K562 (cell line): ENCODE measurements around the gene HOXB3. TPM values are rescaled to one million over a fixed set of nuclear protein-coding genes. Genes with fewer than 3 reads are reported as not detected.

ENCODE experiments used
- CCNT2 ChIP-seq: IDR thresholded peaks from 2 replicates; pipeline ENCODE4 v1.6.1; 2011; ENCODE audit warnings: borderline replicate concordance, low read depth, mild to moderate bottlenecking, moderate library complexity, mixed read lengths, low read length; ENCODE audit not compliant: insufficient read length; ENCODE audit errors: extremely low read depth
- CHD2 ChIP-seq: IDR thresholded peaks from 2 replicates; pipeline ENCODE4 v1.6.1; 2011; ENCODE audit warnings: low read depth, low read length
- MBD2 ChIP-seq: sonication (generic); IDR thresholded peaks from 2 replicates; pipeline ENCODE4 v1.6.1; 2016; ENCODE audit warnings: low read depth, borderline replicate concordance
- MIER1 ChIP-seq: fragments of 450-650 bp; IDR thresholded peaks from 2 replicates; pipeline ENCODE4 v1.6.1; 2016; ENCODE audit warnings: antibody characterized with exemption, mild to moderate bottlenecking, low read depth
- MYNN ChIP-seq, 2 experiments: sonication (generic); formaldehyde crosslinking in 1 of 2; IDR thresholded peaks; 2 replicates each; pipeline versions ENCODE4 v1.5.0 to v1.6.1; 2016 to 2020; ENCODE audit warnings: antibody characterized with exemption in 1 of 2, missing genetic modification reagents in 1 of 2
- SIN3B ChIP-seq: fragments of 450-650 bp; IDR thresholded peaks from 2 replicates; pipeline ENCODE4 v1.6.1; 2017; ENCODE audit warnings: low read depth, mild to moderate bottlenecking, moderate library complexity
- VEZF1 ChIP-seq: fragments of 200-800 bp; sonication (Bioruptor generic); IDR thresholded peaks from 2 replicates; pipeline ENCODE4 v1.6.1; 2017; ENCODE audit warnings: missing genetic modification characterization, missing compliant biosample characterization
- ZNF174 ChIP-seq: fragments of 250-450 bp; sonication (Bioruptor Pico); IDR thresholded peaks from 2 replicates; pipeline ENCODE4 v1.4.0; 2020; ENCODE audit warnings: mild to moderate bottlenecking
- ZNF592 ChIP-seq: fragments of 450-650 bp; IDR thresholded peaks from 2 replicates; pipeline ENCODE4 v1.6.1; 2017; ENCODE audit warnings: antibody characterized with exemption, mild to moderate bottlenecking
- ZSCAN29 ChIP-seq: fragments of 450-650 bp; IDR thresholded peaks from 2 replicates; pipeline ENCODE4 v1.6.1; 2017
- polyA plus RNA-seq, 8 experiments: library from polyadenylated mRNA; depleted of rRNA in 4 of 8; stranded (reverse) in 5 of 8; unstranded in 3 of 8; fragments of >200 nt; fragmentation: Nextera tagmentation in 2 of 8; fragmentation: Illumina TruSeq in 1 of 8; extraction: Ambion mirVana in 2 of 8; extraction: Trizol in 1 of 8; gene quantifications; 2 replicates each; pipeline versions ENCODE4 v1.2.1 to v1.2.3, GENCODE V29; 2011 to 2014; ENCODE audit warnings: inconsistent platforms in 1 of 8, missing spikeins in 1 of 8
- total RNA-seq, 7 experiments: library from RNA; depleted of rRNA in 6 of 7; stranded (reverse); fragments of >200 nt in 6 of 7; fragmentation: Illumina TruSeq in 2 of 7; extraction: Trizol in 2 of 7; gene quantifications; 2 replicates each; pipeline versions ENCODE4 v1.2.1 to v1.2.3, GENCODE V29; 2011 to 2021; ENCODE audit warnings: low replicate concordance in 1 of 7
- TF ChIP-seq, protein P1 (sequence below): fragments of 450-650 bp; formaldehyde crosslinking; IDR thresholded peaks from 2 replicates; pipeline ENCODE4 v1.4.0; 2020; ENCODE audit warnings: mild to moderate bottlenecking, moderate library complexity
- TF ChIP-seq, protein P2 (sequence below): sonication (generic); formaldehyde crosslinking; IDR thresholded peaks from 2 replicates; pipeline ENCODE4 v1.8.1; 2022; ENCODE audit warnings: missing genetic modification reagents
- TF ChIP-seq, protein P3 (sequence below): fragments of 250-450 bp; sonication (Bioruptor Pico); IDR thresholded peaks from 2 replicates; pipeline ENCODE4 v1.9.0; 2021; ENCODE audit warnings: mild to moderate bottlenecking, inconsistent platforms

Gene HOXB3
- total and polyA plus RNA-seq, 9 of the 15 experiments (the other 6 are each of a cell fraction or from before 2014, with no cell fraction given), result 2.4 to 41.3 (median 20.2) TPM

DNA sequence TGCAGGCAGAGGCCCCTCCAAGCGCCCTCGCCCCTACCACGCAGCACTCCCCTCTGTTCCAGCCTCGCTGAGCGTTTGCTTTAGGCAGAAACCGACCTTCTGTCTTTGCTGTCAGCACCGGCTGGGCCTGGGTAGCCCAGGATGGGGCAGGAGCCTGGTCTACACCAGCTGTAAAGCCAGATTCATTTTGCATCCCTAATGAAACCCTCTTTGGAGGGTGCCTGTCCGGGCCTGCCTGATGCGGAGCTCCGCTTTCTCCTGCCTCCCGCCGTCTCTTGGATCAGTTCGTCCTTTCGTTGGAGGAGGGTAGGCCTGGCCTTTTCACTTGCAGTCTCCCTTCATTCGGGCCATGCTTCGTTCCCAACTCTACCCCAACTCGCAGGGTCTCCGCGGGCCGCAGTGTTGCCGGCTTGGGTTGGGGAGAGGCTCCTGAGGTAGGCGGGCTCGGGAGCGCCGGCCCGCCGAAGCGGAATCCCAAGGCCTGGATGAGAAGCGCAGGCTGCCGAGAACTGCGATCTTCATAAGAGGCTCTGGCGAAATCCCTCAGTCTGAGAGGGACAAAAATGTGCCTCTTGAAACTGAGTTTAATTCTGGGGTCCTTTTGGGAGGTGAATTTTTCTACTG is 29.9 kb upstream of the HOXB3 start (continued):
- TF ChIP-seq, protein P1, sequence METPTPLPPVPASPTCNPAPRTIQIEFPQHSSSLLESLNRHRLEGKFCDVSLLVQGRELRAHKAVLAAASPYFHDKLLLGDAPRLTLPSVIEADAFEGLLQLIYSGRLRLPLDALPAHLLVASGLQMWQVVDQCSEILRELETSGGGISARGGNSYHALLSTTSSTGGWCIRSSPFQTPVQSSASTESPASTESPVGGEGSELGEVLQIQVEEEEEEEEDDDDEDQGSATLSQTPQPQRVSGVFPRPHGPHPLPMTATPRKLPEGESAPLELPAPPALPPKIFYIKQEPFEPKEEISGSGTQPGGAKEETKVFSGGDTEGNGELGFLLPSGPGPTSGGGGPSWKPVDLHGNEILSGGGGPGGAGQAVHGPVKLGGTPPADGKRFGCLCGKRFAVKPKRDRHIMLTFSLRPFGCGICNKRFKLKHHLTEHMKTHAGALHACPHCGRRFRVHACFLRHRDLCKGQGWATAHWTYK, result 0 out of 2 replicates have a peak, but pooled peaks have one; percentile 9
- TF ChIP-seq VEZF1 (CRISPR knock-in tag) (no peak), MYNN (IDR thresholded peaks at IDR 0.05) (no peak), MYNN (CRISPR knock-in tag; IDR thresholded peaks at IDR 0.05) (no peak), MBD2 (0 out of 2 replicates have a peak, but pooled peaks have one; percentile 2), CCNT2 (peak; percentile 32), CHD2 (peak; percentile 5; the same call in 1 of the 2 replicates), ZNF592 (no peak), ZSCAN29 (peak; percentile 93), MIER1 (no peak), ZNF174 (CRISPR knock-in tag) (no peak), SIN3B (no peak)
- TF ChIP-seq, protein P2, sequence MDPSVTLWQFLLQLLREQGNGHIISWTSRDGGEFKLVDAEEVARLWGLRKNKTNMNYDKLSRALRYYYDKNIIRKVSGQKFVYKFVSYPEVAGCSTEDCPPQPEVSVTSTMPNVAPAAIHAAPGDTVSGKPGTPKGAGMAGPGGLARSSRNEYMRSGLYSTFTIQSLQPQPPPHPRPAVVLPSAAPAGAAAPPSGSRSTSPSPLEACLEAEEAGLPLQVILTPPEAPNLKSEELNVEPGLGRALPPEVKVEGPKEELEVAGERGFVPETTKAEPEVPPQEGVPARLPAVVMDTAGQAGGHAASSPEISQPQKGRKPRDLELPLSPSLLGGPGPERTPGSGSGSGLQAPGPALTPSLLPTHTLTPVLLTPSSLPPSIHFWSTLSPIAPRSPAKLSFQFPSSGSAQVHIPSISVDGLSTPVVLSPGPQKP (CRISPR knock-in tag), result no peak
- TF ChIP-seq, protein P3, sequence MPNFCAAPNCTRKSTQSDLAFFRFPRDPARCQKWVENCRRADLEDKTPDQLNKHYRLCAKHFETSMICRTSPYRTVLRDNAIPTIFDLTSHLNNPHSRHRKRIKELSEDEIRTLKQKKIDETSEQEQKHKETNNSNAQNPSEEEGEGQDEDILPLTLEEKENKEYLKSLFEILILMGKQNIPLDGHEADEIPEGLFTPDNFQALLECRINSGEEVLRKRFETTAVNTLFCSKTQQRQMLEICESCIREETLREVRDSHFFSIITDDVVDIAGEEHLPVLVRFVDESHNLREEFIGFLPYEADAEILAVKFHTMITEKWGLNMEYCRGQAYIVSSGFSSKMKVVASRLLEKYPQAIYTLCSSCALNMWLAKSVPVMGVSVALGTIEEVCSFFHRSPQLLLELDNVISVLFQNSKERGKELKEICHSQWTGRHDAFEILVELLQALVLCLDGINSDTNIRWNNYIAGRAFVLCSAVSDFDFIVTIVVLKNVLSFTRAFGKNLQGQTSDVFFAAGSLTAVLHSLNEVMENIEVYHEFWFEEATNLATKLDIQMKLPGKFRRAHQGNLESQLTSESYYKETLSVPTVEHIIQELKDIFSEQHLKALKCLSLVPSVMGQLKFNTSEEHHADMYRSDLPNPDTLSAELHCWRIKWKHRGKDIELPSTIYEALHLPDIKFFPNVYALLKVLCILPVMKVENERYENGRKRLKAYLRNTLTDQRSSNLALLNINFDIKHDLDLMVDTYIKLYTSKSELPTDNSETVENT (CRISPR knock-in tag), result 0 out of 2 replicates have a peak, but pooled peaks have one; percentile 13
